ENCODE results near the gene TLK2.

DNA sequence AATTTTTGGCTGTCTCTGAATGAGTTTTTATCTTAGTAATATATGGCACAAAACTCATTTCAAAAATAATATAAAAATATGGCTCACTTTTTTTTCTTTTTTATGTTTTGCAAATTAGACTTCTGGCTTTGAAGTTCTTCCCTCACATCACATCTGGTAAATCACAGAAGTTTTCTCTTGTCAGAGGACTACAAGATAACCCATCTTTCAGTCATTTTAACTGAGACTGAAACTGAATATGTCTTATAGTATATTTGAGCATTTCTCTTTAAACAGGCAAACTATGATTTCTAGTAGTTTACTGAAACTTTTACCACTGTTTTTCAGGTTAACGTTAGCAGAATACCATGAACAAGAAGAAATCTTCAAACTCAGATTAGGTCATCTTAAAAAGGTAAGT lies 97.8 kb downstream of the TLK2 start:
- TF ChIP-seq, protein P1, sequence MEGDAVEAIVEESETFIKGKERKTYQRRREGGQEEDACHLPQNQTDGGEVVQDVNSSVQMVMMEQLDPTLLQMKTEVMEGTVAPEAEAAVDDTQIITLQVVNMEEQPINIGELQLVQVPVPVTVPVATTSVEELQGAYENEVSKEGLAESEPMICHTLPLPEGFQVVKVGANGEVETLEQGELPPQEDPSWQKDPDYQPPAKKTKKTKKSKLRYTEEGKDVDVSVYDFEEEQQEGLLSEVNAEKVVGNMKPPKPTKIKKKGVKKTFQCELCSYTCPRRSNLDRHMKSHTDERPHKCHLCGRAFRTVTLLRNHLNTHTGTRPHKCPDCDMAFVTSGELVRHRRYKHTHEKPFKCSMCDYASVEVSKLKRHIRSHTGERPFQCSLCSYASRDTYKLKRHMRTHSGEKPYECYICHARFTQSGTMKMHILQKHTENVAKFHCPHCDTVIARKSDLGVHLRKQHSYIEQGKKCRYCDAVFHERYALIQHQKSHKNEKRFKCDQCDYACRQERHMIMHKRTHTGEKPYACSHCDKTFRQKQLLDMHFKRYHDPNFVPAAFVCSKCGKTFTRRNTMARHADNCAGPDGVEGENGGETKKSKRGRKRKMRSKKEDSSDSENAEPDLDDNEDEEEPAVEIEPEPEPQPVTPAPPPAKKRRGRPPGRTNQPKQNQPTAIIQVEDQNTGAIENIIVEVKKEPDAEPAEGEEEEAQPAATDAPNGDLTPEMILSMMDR (IDR thresholded peaks at IDR 0.05): no peak
- no peak for TF ChIP-seq POLR2AphosphoS5 (IDR thresholded peaks at IDR 0.05)
